PC-9 (cell line): ENCODE measurements around the gene ELMO1.

Experiments used
- CTCF ChIP-seq: fragments of 200-600 bp; sonication (generic); conservative IDR thresholded peaks from 2 replicates; pipeline ENCODE4 v1.6.1; 2017; ENCODE audit warnings: mixed run types, antibody characterized with exemption, mild to moderate bottlenecking, moderate library complexity
- EZH2 ChIP-seq: fragments of 200-600 bp; sonication (generic); IDR thresholded peaks from 2 replicates; pipeline ENCODE4 v1.8.0; 2017; ENCODE audit warnings: antibody characterized with exemption, low read depth

GRCh38 chr7:36942541-36942940 is 506.1 kb downstream of the ELMO1 start:
- TF ChIP-seq CTCF (no peak), EZH2 (no peak)
